ENCODE data around the gene EIPR1. TPM values are rescaled to one million over a fixed set of nuclear protein-coding genes. Genes with fewer than 3 reads are reported as not detected.
A peak's percentile ranks its signal among the peaks of the same experiment; 100 is the strongest.

EIPR1 gene
- total RNA-seq, 2 donors from 2014 or later, result 26.1 to 45.7 TPM

GRCh38 chr2:3223080-3223923 lies 154.3 kb downstream of the EIPR1 start:
- Mint-ChIP-seq H3K36me3 (ENCODE audit: low read depth) (no peaks in the 10 kb centered on the region), H3K27me3 (no peaks in the 10 kb centered on the region), H3K4me1 (peaks cover 22% of the 10 kb centered on the region), H3K27ac (peak overlapping the region; percentile 99), H3K4me3 (peak overlapping the region; percentile 70), H3K9me3 (no peaks in the 10 kb centered on the region)
- peak; percentile 90 for ATAC-seq (replicated peaks)

GRCh38 chr2:3222636-3223035 lies 155.0 kb downstream of the EIPR1 start:
- ATAC-seq (replicated peaks), result peak; percentile 80
- Mint-ChIP-seq H3K27me3 (no peaks in the 10 kb centered on the region), H3K4me3 (peak overlapping the region; percentile 70), H3K4me1 (peaks cover 22% of the 10 kb centered on the region), H3K27ac (peak overlapping the region; percentile 99), H3K9me3 (no peaks in the 10 kb centered on the region), H3K36me3 (ENCODE audit: low read depth) (no peaks in the 10 kb centered on the region)

- Mint-ChIP-seq H3K27ac (no peak overlapping the region), H3K27me3 (no peaks in the 10 kb centered on the region), H3K4me3 (no peak overlapping the region), H3K4me1 (peaks cover 42% of the 10 kb centered on the region), H3K36me3 (ENCODE audit: low read depth) (peaks cover under 1% of the 10 kb centered on the region), H3K9me3 (no peaks in the 10 kb centered on the region)
- ATAC-seq (replicated peaks), result no peak
These were observed 158.1 kb downstream of the EIPR1 start for GRCh38 chr2:3219536-3219935.

GRCh38 chr2:3217646-3218045 lies 160.0 kb downstream of the EIPR1 start:
- Mint-ChIP-seq H3K27me3 (no peaks in the 10 kb centered on the region), H3K27ac (peak overlapping the region; percentile 81), H3K4me1 (peaks cover 30% of the 10 kb centered on the region), H3K36me3 (ENCODE audit: low read depth) (peaks cover 10% of the 10 kb centered on the region), H3K9me3 (no peaks in the 10 kb centered on the region), H3K4me3 (no peak overlapping the region)
- no peak for ATAC-seq (replicated peaks)

- peaks cover 17% of the 10 kb centered on the region for H3K36me3 Mint-ChIP-seq (ENCODE audit: low read depth)
- no peaks in the 10 kb centered on the region for H3K27me3 Mint-ChIP-seq
- H3K4me1 Mint-ChIP-seq, result peaks cover 26% of the 10 kb centered on the region
- peak overlapping the region; percentile 27 for H3K4me3 Mint-ChIP-seq
- H3K27ac Mint-ChIP-seq, result peak overlapping the region; percentile 81
- no peaks in the 10 kb centered on the region for H3K9me3 Mint-ChIP-seq
- peak; percentile 85 for ATAC-seq (replicated peaks)
These were observed 160.7 kb downstream of the EIPR1 start for GRCh38 chr2:3216841-3217495.

- H3K27me3 Mint-ChIP-seq, result no peaks in the 10 kb centered on the region
- peaks cover 23% of the 10 kb centered on the region for H3K36me3 Mint-ChIP-seq (ENCODE audit: low read depth)
- no peak overlapping the region for H3K4me3 Mint-ChIP-seq
- ATAC-seq (replicated peaks), result peak; percentile 64
- peaks cover 24% of the 10 kb centered on the region for H3K4me1 Mint-ChIP-seq
- H3K9me3 Mint-ChIP-seq, result no peaks in the 10 kb centered on the region
- H3K27ac Mint-ChIP-seq, result peak overlapping the region; percentile 59
These were observed 162.7 kb downstream of the EIPR1 start for GRCh38 chr2:3214806-3215404.

GRCh38 chr2:3214065-3214464 lies 163.6 kb downstream of the EIPR1 start:
- Mint-ChIP-seq H3K27me3 (no peaks in the 10 kb centered on the region), H3K36me3 (ENCODE audit: low read depth) (peaks cover 29% of the 10 kb centered on the region), H3K27ac (peak overlapping the region; percentile 59), H3K4me1 (peaks cover 24% of the 10 kb centered on the region), H3K9me3 (no peaks in the 10 kb centered on the region), H3K4me3 (peak overlapping the region; percentile 20)
- no peak for ATAC-seq (replicated peaks)

- H3K4me3 Mint-ChIP-seq, result no peak overlapping the region
- peaks cover 34% of the 10 kb centered on the region for H3K36me3 Mint-ChIP-seq (ENCODE audit: low read depth)
- no peaks in the 10 kb centered on the region for H3K9me3 Mint-ChIP-seq
- H3K4me1 Mint-ChIP-seq, result peaks cover 24% of the 10 kb centered on the region
- H3K27me3 Mint-ChIP-seq, result no peaks in the 10 kb centered on the region
- H3K27ac Mint-ChIP-seq, result no peak overlapping the region
- ATAC-seq (replicated peaks), result no peak
These were observed 164.6 kb downstream of the EIPR1 start for GRCh38 chr2:3212984-3213383.

GRCh38 chr2:3212061-3212362 lies 165.6 kb downstream of the EIPR1 start:
- H3K4me1 Mint-ChIP-seq, result peaks cover 22% of the 10 kb centered on the region
- peaks cover 34% of the 10 kb centered on the region for H3K36me3 Mint-ChIP-seq (ENCODE audit: low read depth)
- H3K4me3 Mint-ChIP-seq, result no peak overlapping the region
- no peaks in the 10 kb centered on the region for H3K9me3 Mint-ChIP-seq
- H3K27me3 Mint-ChIP-seq, result no peaks in the 10 kb centered on the region
- ATAC-seq (replicated peaks), result no peak
- no peak overlapping the region for H3K27ac Mint-ChIP-seq

GRCh38 chr2:3211256-3212060 lies 166.2 kb downstream of the EIPR1 start:
- Mint-ChIP-seq H3K9me3 (no peaks in the 10 kb centered on the region), H3K4me3 (no peak overlapping the region), H3K4me1 (peaks cover 18% of the 10 kb centered on the region), H3K27ac (no peak overlapping the region), H3K36me3 (ENCODE audit: low read depth) (peaks cover 34% of the 10 kb centered on the region), H3K27me3 (no peaks in the 10 kb centered on the region)
- ATAC-seq (replicated peaks), result no peak

- H3K27ac Mint-ChIP-seq, result peak overlapping the region; percentile 21
- peaks cover 34% of the 10 kb centered on the region for H3K36me3 Mint-ChIP-seq (ENCODE audit: low read depth)
- H3K4me1 Mint-ChIP-seq, result peaks cover 9% of the 10 kb centered on the region
- H3K4me3 Mint-ChIP-seq, result no peak overlapping the region
- H3K27me3 Mint-ChIP-seq, result no peaks in the 10 kb centered on the region
- H3K9me3 Mint-ChIP-seq, result no peaks in the 10 kb centered on the region
- ATAC-seq (replicated peaks), result no peak
These were observed 167.4 kb downstream of the EIPR1 start for GRCh38 chr2:3210257-3210656.

GRCh38 chr2:3209258-3209657 lies 168.4 kb downstream of the EIPR1 start:
- Mint-ChIP-seq H3K27me3 (no peaks in the 10 kb centered on the region), H3K4me3 (no peak overlapping the region), H3K9me3 (no peaks in the 10 kb centered on the region), H3K4me1 (no peaks in the 10 kb centered on the region), H3K36me3 (ENCODE audit: low read depth) (peaks cover 31% of the 10 kb centered on the region), H3K27ac (peak overlapping the region; percentile 21)
- ATAC-seq (replicated peaks), result no peak

- Mint-ChIP-seq H3K27ac (no peak overlapping the region), H3K27me3 (no peaks in the 10 kb centered on the region)
These were observed 169.0 kb downstream of the EIPR1 start for GRCh38 chr2:3208591-3208990.

GRCh38 chr2:3208179-3208578 lies 169.4 kb downstream of the EIPR1 start:
- Mint-ChIP-seq H3K9me3 (no peaks in the 10 kb centered on the region), H3K36me3 (ENCODE audit: low read depth) (peaks cover 27% of the 10 kb centered on the region), H3K27ac (no peak overlapping the region), H3K4me1 (no peaks in the 10 kb centered on the region), H3K27me3 (no peaks in the 10 kb centered on the region), H3K4me3 (no peak overlapping the region)
- ATAC-seq (replicated peaks), result no peak

More at GRCh38 chr2:3208591-3208990, 169.0 kb downstream of the EIPR1 start:
- H3K4me3 Mint-ChIP-seq, result no peak overlapping the region
- no peaks in the 10 kb centered on the region for H3K9me3 Mint-ChIP-seq
- peaks cover 27% of the 10 kb centered on the region for H3K36me3 Mint-ChIP-seq (ENCODE audit: low read depth)
- no peak for ATAC-seq (replicated peaks)
- H3K4me1 Mint-ChIP-seq, result no peaks in the 10 kb centered on the region
